ENCODE data around the gene SNX4.
"Not testable (repeated sequence)": the region's sequence is repeated elsewhere in the genome, so short reads cannot be mapped to it uniquely, and the experiment has no call there.

The SNX4 gene

GRCh38 chr3:125528920-125529319 lies 8.9 kb upstream of the SNX4 start:
- H3K4me3 ChIP-seq (ENCODE audit: low read length) = no peak overlapping the region
- H3K9me2 ChIP-seq (replicated peaks; ENCODE audit: insufficient read depth, low read length) = no peaks in the 10 kb centered on the region
- no peaks in the 10 kb centered on the region for H3F3A ChIP-seq (ENCODE audit: insufficient read depth, low read length)
- H2AFZ ChIP-seq (ENCODE audit: low read length) = no peak overlapping the region
- no peak overlapping the region for H3K27ac ChIP-seq (ENCODE audit: low read length)
- no peaks in the 10 kb centered on the region for H3K4me1 ChIP-seq (ENCODE audit: low read length)
- no peak for DNase-seq
- no peak overlapping the region for H3K9ac ChIP-seq (ENCODE audit: low read length)
- no peaks in the 10 kb centered on the region; the same call in 1 of the 2 replicates for H3K36me3 ChIP-seq (replicated peaks; ENCODE audit: insufficient read depth, low read length)
- H3K9me3 ChIP-seq (replicated peaks; ENCODE audit: insufficient read depth, low read length) = no peaks in the 10 kb centered on the region
- no peak overlapping the region for H3K4me2 ChIP-seq (ENCODE audit: low read depth, low read length)
- no peaks in the 10 kb centered on the region for H3K27me3 ChIP-seq (replicated peaks; ENCODE audit: insufficient read depth, low read length)
- H4K20me1 ChIP-seq (ENCODE audit: insufficient read depth, low read length) = no peaks in the 10 kb centered on the region
- TF ChIP-seq EZH2 (optimal IDR thresholded peaks at IDR 0.05; ENCODE audit: low read depth, low read length) (no peak), CTCF (IDR thresholded peaks at IDR 0.05; ENCODE audit: low read length) (no peak), EZH2phosphoT487 (IDR thresholded peaks at IDR 0.05; ENCODE audit: low read length) (no peak)
- H3K79me2 ChIP-seq (ENCODE audit: low read length) = no peaks in the 10 kb centered on the region

- H3K9ac ChIP-seq (ENCODE audit: low read length) = no peak overlapping the region
- no peak for TF ChIP-seq EZH2phosphoT487 (IDR thresholded peaks at IDR 0.05; ENCODE audit: low read length)
- TF ChIP-seq CTCF (IDR thresholded peaks at IDR 0.05; ENCODE audit: low read length) = no peak
- TF ChIP-seq EZH2 (optimal IDR thresholded peaks at IDR 0.05; ENCODE audit: low read depth, low read length) = no peak
- H3K79me2 ChIP-seq (ENCODE audit: low read length) = no peaks in the 10 kb centered on the region
- H3K36me3 ChIP-seq (replicated peaks; ENCODE audit: insufficient read depth, low read length) = no peaks in the 10 kb centered on the region
- no peaks in the 10 kb centered on the region for H3F3A ChIP-seq (ENCODE audit: insufficient read depth, low read length)
- no peak for DNase-seq
- H2AFZ ChIP-seq (ENCODE audit: low read length) = no peak overlapping the region
- H3K9me3 ChIP-seq (replicated peaks; ENCODE audit: insufficient read depth, low read length) = no peaks in the 10 kb centered on the region
- H4K20me1 ChIP-seq (ENCODE audit: insufficient read depth, low read length) = no peaks in the 10 kb centered on the region
- H3K27me3 ChIP-seq (replicated peaks; ENCODE audit: insufficient read depth, low read length) = no peaks in the 10 kb centered on the region
- no peaks in the 10 kb centered on the region for H3K9me2 ChIP-seq (replicated peaks; ENCODE audit: insufficient read depth, low read length)
- no peaks in the 10 kb centered on the region for H3K4me1 ChIP-seq (ENCODE audit: low read length)
- H3K4me2 ChIP-seq (ENCODE audit: low read depth, low read length) = no peak overlapping the region
- no peak overlapping the region for H3K4me3 ChIP-seq (ENCODE audit: low read length)
- no peak overlapping the region for H3K27ac ChIP-seq (ENCODE audit: low read length)
Observed at GRCh38 chr3:125525153-125525552, 5.2 kb upstream of the SNX4 start.

- H4K20me1 ChIP-seq (ENCODE audit: insufficient read depth, low read length); H3K27ac ChIP-seq (ENCODE audit: low read length); DNase-seq; H3K4me1 ChIP-seq (ENCODE audit: low read length); H3K27me3 ChIP-seq (replicated peaks; ENCODE audit: insufficient read depth, low read length); H3K9me3 ChIP-seq (replicated peaks; ENCODE audit: insufficient read depth, low read length); H3K9me2 ChIP-seq (replicated peaks; ENCODE audit: insufficient read depth, low read length); H3K36me3 ChIP-seq (replicated peaks; ENCODE audit: insufficient read depth, low read length); H3F3A ChIP-seq (ENCODE audit: insufficient read depth, low read length): not testable (repeated sequence)
- Histone ChIP-seq H3K4me3 (ENCODE audit: low read length) (peak overlapping the region; percentile 71), H3K9ac (ENCODE audit: low read length) (peak overlapping the region; percentile 77; the same call in 1 of the 2 replicates), H3K4me2 (ENCODE audit: low read depth, low read length) (peak overlapping the region; percentile 97), H2AFZ (ENCODE audit: low read length) (peak overlapping the region; percentile 66), H3K79me2 (ENCODE audit: low read length) (peaks cover 36% of the 10 kb centered on the region)
Observed at GRCh38 chr3:125520563-125520919, 539 bp upstream of the SNX4 start.

- no peak overlapping the region for H3K27ac ChIP-seq (ENCODE audit: low read length)
- H2AFZ ChIP-seq (ENCODE audit: low read length) = no peak overlapping the region
Observed at GRCh38 chr3:125515421-125515820, 4.6 kb downstream of the SNX4 start.

More at GRCh38 chr3:125515421-125515820, 4.6 kb downstream of the SNX4 start:
- Histone ChIP-seq H3F3A (ENCODE audit: insufficient read depth, low read length) (peaks cover 9% of the 10 kb centered on the region; the same call in 1 of the 2 replicates), H3K79me2 (ENCODE audit: low read length) (peaks cover 63% of the 10 kb centered on the region), H3K9me2 (replicated peaks; ENCODE audit: insufficient read depth, low read length) (no peaks in the 10 kb centered on the region), H3K4me2 (ENCODE audit: low read depth, low read length) (no peak overlapping the region), H3K4me1 (ENCODE audit: low read length) (peaks cover 9% of the 10 kb centered on the region), H4K20me1 (ENCODE audit: insufficient read depth, low read length) (no peaks in the 10 kb centered on the region), H3K4me3 (ENCODE audit: low read length) (no peak overlapping the region), H3K27me3 (replicated peaks; ENCODE audit: insufficient read depth, low read length) (no peaks in the 10 kb centered on the region), H3K36me3 (replicated peaks; ENCODE audit: insufficient read depth, low read length) (peaks cover 2% of the 10 kb centered on the region; the same call in 1 of the 2 replicates), H3K9me3 (replicated peaks; ENCODE audit: insufficient read depth, low read length) (no peaks in the 10 kb centered on the region), H3K9ac (ENCODE audit: low read length) (no peak overlapping the region)
- DNase-seq = no peak
- TF ChIP-seq EZH2phosphoT487 (IDR thresholded peaks at IDR 0.05; ENCODE audit: low read length) (no peak), CTCF (IDR thresholded peaks at IDR 0.05; ENCODE audit: low read length) (no peak), EZH2 (optimal IDR thresholded peaks at IDR 0.05; ENCODE audit: low read depth, low read length) (no peak)

Measured in MM.1S (cell line).